ENCODE measurements around the gene RYR1.
"Not testable (repeated sequence)": the region's sequence is repeated elsewhere in the genome, so short reads cannot be mapped to it uniquely, and the experiment has no call there.

RYR1 gene

DNA sequence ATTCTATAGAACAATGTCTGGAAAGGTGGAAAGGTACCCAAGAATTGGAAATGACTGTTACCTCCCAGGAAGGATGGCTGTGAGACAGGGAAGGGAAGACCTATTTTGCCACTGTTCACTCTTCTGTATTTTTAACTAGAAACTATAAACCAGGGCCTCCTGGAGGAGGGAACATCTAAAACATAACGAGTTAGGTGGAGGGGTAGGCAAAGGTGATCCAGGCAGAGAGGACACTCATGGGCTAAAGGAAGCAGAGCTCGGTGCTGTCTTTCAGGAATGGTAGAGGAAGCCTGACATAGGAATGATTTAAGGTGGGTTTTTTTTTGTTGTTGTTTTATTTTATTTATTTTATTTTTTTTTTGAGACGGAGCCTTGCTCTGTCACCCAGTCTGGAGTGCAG is 191.3 kb downstream of the RYR1 start:
- DNase-seq: no peak

DNA sequence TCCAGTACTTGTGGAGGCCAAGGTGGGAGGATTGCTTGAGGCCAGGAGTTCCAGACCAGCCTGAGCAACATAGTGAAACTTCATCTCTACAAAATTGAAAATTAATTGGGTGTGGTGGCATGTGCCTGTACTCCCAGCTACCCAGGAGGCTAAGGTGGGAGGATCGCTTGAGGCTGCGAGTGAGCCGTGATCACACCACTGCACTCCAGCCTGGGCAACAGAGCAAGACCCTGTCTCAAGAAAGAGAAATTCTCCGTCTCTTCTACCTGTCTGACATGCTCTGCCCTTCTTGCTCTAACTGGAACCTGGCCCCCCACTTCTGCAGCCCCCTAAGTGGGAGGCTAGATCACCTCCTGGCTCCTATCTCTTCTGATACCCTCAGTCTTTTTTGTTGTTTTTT is 192.9 kb downstream of the RYR1 start:
- DNase-seq: no peak

DNA sequence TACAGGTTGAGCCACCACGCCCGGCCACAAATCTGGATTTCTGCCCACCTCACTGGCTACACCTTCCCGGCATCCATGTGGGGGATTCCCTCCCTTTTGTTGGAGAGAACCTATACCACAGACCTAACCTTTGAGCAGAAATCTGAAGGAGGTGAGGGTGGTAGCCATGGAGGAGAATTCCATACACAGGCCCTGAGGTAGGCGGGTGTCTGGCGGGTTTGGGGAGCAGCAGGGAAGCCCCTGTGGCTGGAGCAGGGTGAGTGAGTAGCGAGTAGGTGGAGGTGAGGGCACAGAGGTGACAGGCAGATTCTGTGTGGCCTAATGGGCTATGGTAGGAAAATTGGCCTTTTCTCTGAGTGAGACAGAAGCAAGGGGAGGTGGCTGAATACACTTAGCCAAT is 196.1 kb downstream of the RYR1 start:
- no peak for DNase-seq

DNA sequence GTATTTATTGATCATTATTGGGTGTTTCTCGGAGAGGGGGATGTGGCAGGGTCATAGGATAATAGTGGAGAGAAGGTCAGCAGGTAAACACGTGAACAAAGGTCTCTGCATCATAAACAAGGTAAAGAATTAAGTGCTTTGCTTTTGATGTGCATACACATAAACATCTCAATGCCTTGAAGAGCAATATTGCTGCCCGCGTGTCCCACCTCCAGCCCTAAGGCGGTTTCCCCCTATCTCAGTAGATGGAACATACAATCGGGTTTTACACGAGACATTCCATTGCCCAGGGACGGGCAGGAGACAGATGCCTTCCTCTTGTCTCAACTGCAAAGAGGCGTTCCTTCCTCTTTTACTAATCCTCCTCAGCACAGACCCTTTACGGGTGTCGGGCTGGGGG is 197.8 kb downstream of the RYR1 start:
- not testable (repeated sequence) for DNase-seq

DNA sequence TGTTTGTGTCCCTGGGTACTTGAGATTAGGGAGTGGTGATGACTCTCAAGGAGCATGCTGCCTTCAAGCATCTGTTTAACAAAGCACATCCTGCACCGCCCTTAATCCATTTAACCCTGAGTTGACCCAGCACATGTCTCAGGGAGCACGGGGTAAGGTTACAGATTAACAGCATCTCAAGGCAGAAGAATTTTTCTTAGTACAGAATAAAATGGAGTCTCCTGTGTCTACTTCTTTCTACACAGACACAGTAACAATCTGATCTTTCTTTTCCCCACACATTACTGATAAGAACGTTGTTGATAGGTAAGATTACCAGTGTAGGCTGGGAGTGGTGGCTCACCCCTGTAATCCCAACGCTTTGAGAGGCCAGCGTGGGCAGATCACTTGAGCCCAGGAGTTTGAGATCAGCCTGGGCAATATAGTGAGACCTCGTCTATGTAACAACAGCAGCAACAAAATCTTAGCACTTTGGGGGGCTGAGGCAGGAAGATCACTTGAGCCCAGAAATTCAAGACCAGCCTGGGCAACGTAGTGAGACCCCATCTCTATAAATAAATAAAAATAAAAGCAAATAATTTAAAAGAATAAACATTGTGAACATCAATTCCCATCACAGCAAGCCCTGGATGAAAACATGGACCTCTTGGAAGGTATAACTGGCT is 198.5 kb downstream of the RYR1 start:
- not testable (repeated sequence) for DNase-seq

DNA sequence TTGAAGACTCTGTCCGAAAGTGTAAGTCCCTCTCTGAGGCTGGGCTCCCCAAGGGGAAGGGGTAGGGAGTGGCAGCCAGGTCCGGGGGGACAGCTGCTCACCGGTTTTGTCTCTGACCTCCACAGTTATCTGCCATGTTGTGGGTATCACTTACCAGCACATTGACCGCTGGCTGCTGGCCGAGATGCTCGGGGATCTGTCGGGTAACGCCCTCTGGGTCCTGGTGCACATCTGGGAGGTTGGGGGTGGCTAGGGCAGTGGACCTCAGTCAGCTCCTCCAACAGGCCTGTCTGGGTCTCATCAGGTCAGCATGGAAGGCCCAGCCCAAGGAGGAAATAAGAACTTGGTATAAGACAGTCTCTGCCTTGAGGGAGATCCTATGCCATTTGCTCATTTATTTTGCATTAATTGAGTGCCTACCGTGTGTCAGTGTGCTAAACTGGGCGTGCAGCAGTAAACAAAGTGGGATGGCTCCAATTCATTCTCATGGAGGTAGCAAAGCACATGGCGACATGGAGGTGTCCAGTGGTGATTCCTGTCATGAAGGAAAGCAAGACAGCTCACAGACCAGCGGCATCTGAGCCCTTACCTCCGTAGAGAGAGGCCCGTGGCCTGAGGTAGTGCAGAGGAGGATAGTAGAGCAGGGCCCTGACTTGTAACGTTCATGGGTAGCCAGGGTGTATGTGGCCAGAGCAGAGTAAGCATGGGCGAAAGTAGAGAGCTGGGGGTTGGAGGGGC is 199.2 kb downstream of the RYR1 start:
- DNase-seq: no peak

DNA sequence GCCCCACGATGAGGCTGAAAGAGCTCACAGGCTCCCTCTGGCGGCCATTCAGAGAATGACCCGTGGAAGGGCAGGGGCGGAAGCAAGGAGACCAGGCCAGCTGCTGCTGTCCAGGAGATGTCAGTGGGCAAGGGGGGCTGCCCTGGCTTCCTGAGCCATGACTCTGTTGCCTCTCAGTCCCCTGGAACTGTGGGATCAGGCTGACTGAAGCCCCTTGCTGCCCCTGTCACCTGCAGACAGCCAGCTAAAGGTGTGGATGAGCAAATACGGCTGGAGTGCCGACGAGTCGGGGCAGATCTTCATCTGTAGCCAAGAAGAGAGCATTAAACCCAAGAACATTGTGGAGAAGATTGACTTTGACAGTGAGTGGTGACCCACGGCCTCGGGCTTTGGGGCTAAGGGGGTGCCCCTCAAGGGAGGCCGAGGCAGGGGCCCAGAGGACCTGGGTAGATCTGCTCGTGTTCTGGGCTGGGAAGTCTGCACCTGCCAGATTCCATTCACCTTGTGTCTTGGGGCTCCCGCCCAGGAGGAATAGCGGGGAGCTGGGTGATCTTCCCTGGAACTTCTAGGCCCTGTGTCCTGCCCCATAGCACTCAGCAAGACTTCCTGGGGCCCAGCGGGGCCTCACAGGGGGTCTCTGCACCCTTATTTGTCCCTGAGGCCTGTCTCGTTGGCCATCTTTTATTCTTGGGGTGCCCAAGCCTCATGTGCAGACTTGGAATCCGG is 201.4 kb downstream of the RYR1 start:
- DNase-seq: peak; percentile 91

DNA sequence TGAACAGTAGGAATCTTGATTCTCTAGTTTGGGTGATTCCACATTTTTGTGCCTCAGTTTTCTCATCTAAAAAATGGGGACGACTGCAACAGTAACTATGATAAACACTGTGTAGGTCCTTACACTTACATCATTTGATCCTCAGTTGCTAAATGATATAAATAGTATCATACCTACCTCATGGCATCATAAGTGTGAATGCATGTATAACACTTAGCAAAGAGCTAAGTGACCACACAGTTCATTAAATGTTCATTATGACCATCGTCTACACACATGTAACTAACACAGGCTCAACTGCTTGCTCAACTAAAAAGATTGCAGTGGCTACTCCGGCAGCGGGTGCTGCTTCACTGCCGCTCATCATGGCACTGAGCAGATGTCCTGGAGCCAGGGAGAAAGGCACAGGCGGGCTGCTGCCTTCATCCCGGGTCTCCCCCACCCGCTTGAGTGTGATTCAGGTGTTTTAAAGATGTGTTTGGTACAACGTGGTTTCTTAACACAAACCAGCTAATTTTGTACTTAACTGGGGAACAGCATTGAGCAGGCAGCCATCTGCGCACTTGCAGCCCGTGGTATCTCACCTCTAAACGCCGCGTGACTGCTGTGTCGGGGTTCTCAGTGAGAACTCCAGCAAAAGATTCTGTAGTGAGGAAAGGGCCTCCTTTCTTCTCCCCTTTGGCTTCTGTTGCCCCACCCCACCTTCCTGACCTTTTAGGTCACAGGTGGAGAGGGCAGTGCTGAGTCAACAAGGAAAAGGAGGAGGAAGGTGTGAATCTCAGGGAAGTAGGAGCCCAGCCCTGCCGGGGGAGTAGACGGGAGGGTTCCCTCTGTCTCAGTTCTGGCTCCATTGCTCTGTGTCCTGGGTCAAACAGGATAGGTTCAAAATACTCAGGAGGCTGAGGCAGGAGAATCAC is 202.2 kb downstream of the RYR1 start:
- DNase-seq: no peak
